OCI-M1 (cell line): Measurements from ENCODE around the gene GALNT16.
"Not testable (repeated sequence)": the region's sequence is repeated elsewhere in the genome, so short reads cannot be mapped to it uniquely, and the experiment has no call there.

Experiments used
- DNase-seq: peaks from one replicate; lab custom pipeline; 2025; lab: John Stamatoyannopoulos, UW

Gene GALNT16

GRCh38 chr14:69364378-69364777 lies 104.4 kb downstream of the GALNT16 start:
- DNase-seq = no peak

DNA sequence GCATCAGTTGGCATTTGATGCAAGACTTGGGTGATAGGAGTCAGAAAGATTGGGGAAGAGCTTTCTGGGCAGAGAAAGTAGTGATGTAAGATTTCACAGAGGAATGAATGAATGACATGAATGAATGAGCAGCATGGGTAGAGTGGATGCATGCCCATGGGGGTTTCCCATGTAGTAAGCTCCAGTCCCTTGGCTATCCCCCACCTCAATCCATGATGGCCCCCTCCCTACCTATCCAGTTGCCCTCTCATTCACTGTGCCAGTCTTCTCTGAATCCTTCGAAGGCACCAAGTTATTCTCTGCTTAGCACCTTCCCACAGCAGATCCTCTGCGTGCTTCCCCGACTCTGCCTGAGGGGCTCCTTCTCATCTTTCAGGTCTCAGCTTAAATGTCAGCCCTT lies 106.1 kb downstream of the GALNT16 start:
- DNase-seq = no peak

- DNase-seq = no peak
Measured at GRCh38 chr14:69366761-69367160, 106.8 kb downstream of the GALNT16 start.

DNA sequence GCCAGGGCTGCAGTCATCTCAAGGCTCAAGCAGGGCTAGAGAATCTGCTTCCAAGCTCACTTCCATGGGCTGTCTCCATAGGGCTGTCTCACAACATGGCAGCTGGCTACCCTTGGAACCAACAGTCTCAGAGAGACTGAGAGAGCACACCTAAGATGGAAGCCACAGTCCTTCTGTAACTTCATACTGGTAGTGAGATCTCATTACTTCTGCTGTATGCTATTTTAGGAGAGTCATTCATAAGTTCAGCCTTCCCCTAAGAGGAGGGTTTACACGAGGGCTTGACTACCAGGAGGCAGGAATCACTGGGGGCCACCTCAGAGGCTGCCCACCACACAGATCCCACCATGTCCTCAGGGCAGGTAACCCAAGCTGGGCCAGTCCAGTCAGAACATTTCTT lies 108.4 kb downstream of the GALNT16 start:
- no peak for DNase-seq

DNA sequence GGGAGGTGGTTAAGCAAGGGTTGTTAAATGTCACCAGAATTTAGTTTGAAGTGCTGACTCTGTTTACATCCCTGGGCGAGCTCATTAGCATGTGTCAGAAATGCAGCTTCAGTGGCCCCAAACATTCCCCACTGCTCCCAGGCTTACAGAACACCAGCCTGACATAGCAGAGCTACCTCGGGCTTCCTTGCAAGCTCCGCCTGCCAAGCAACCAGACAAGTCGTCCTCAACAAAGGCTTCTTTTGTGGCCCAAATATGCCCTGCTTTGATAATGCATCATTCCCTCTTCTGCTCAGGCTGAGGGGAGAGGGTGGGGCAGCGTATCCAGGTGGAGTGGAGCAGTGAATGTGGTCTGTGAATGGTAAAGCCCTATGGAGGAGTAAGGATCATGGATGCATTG lies 110.1 kb downstream of the GALNT16 start:
- DNase-seq = no peak

GRCh38 chr14:69372146-69372545 lies 112.2 kb downstream of the GALNT16 start:
- no peak for DNase-seq

GRCh38 chr14:69373104-69373503 lies 113.1 kb downstream of the GALNT16 start:
- no peak for DNase-seq

- DNase-seq = no peak
Measured at GRCh38 chr14:69374235-69374634, 114.3 kb downstream of the GALNT16 start.

DNA sequence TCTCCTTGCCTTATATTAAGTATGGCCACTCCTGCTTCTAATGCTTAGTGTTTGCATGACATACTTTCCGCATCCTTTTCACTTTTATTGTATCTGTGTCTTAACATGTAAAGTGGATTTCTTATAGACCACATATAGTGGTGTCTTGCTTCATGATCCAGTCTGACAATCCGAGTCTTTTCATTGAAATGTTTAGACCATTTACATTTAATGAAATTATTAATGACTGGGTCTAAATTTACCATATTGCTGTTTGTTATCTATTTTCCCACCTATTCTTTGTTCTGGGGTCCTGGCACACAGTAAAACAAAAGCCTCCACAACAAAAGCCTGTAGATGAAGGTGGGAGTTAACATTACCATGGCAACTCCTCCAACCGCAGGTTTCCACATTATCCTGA lies 115.2 kb downstream of the GALNT16 start:
- DNase-seq = no peak

DNA sequence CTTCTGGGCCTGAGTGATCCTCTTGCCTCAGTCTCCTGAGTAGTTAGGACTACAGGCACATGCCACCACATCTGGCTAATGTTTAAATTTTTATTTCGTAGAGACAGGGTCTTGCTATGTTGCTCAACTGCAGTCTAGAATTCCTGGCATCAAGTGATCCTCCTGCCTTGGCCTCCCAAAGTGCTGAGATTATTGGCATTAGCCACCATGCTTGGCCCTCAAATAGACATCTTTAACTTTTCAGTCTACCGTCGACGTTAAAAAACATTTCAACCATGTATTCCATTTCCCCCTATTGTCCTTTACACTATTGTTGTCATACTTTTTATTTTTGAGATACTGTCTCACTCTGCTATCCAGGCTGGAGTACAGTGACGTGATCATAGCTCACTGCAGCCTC lies 115.8 kb downstream of the GALNT16 start:
- no peak for DNase-seq

DNA sequence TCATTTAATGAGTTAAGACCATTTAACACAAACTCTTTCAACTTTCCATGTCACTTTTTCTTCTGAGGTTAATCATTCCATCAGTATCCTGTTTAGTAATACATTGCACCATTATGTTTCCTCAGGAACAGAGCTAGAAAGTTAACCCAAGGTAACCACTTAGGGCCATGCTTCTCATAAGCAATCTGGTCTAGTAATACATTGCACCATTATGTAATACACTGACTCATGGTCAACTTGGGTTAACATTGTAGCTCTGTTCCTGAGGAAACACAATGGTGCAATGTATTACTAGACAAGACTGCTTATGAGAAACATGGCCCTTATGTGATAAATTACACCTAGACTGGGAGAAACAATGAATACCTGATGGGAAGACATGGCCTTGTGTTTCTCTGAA lies 116.5 kb downstream of the GALNT16 start:
- no peak for DNase-seq

DNA sequence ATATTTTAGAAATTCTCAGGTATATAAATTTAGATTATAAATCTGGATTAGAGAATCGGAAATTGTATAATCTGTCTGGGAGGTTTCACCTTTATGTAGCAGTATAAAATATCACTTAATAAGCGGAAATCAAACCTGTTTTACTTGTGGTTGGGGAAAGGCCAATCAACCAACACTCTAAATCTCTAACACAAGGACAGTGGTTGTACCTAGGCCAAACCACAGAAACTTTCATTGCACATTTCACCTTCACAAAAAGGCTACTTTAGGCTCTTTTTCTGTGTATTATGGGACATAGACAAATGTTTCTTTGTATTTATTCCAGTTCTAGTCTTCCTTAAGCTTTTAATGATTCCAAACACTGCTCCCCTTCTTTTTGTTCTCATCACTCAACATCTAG lies 118.3 kb downstream of the GALNT16 start:
- DNase-seq = no peak

DNA sequence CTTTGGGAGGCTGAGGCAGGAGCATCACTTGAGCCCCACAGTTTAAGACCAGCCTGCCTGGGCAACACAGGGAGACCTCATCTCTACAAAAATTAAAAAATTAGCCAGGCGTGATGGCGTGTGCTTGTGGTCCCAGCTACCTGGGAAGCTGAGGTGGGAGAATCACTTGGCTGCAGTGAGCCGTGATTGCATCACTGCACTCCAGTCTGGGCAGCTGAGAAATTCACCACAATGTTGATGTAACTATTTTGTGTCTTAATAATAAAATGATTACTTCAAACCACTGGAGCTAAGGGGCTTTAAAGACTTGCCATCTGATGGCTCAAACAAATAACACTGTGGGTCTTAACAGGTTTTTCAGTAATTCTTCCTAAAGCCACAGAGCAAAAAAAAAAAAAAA lies 127.4 kb downstream of the GALNT16 start:
- no peak for DNase-seq

DNA sequence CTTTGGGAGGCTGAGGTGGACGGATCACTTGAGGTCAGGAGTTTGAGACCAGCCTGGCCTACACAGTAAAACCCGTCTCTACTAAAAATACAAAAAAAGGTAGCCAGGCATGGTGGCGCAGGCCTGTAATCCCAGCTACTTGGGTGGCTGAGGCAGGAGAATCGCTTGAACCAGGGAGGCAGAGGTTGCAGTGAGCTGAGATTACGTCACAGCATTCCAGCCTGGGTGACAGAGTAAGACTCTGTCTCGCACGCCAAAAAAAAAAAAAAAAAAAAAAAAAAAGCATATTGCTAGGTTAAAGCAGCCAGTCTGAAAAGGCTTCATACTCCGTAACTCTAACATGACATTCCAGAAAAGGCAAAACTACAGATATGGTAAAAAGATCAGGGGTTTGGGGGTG lies 131.4 kb downstream of the GALNT16 start:
- not testable (repeated sequence) for DNase-seq

- DNase-seq = no peak
Measured at GRCh38 chr14:69392481-69392880, 132.5 kb downstream of the GALNT16 start.

DNA sequence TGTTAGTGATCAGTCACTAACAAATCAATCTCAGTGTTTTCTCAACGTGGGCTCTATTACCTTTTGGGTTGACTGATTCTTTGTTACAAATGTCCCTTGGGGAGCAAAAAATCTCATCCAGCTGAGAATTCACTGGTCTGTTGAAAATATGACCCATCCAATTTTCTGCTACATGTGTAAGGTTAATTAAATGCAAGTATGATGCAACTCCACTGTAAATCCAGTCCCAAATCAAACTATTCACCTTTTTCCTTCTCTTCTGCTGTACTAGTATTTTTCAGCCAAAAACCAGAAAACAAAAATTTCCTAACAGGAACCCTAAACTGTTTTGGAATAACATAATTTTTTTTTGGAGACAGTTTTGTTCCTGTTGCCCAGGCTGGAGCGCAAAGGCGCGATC lies 136.0 kb downstream of the GALNT16 start:
- no peak for DNase-seq

DNA sequence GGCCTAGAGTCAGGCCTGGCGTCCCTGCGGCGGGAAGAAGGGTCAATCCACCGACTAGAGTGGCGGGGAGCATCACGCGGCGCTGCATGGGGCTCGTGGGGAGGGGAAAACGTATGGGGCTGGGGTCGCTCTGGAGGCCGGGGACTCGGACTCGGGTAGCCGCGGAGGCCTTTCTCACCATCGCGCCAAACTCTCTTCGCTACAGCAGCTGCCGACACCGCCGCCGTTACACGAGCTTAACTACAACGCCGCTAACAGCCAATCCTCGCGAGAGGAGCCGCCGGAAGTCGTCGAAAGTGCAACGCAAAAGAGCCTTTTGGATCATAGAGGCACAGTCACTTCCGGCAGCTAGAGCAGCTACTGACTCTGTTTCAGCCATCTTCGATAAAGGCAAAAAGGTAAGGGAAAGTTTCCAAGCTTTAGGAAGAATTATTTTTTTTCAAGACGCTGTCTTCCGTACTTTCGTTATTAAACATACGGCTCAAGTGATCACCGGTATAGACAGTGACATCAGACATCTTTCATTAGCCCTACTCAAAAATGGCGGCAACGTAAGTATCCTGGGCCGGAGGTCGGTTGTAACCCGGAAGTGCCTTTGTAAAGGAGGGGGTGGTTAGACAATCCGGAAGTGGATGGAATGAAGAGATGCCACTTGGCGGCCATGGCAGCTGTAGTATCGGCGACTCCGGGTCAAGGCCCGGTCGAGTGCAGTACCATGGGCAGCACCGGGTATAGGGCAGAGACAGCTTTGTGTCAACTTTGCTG lies 138.3 kb downstream of the GALNT16 start, which contains the start of the genes ERH and SLC39A9:
Gene ERH (minus strand): TSS at position 247 of the 765 bp plus-strand sequence. CDS start 66 bp downstream, at position 181.
Gene SLC39A9 (plus strand): TSS at position 640 of the 765 bp plus-strand sequence. CDS start 678 bp downstream, outside the sequence.
- peak; percentile 96 for DNase-seq

DNA sequence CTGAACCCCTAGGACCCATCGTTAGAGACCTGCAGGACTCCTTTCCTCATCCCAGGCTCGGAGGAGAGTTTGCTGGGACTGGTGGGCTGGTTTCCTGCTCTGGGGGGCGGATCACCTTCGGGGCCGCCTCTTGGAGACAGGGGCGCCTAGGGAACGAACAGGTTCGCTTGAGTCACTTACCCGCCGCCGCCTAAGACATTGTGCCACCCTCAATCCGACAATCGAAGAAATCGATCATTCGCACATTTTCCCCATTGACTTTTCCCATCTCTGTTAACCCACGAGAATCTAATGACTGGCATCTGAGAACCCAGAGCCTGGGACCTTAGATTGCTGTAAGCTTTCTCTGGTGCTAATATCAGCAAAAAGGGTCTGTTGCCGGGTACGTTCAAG lies 138.9 kb downstream of the GALNT16 start:
- no peak for DNase-seq

DNA sequence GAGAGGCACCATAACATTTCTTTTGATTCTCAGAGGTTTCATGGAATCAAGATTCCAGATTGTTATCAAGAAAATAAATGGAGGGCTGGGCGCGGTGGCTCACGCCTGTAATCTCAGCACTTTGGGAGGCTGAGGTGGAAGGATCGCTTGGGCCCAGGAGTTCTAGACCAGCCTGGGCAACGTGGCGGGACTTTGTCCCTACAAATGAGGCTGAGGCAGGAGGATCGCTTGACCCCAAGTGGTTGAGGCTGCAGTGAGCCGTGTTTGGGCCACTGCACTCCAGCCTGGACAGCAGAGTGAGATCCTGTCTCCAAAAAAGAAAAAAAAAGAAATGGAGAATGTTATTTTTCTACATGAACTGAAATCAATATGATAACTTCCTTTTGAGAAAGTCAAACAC lies 139.8 kb downstream of the GALNT16 start:
- no peak for DNase-seq

DNA sequence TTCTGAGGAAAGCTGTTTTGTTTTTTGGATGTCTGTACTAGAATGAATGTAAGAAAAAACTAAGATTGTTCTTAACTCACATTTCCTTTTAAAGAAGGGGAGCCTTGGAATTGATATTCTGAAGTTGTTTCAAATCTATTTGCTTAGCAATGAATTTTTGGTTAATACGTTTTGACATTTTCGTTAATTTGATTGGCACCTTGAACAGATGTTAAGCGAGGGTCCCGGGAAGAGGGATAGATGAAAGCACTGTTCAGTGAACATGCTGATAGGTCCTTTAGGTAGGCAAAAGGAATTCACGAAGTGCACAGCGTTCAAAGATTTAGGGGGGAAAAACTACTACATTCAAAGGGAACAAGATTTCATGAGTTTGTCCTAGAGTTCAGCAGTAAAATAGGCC lies 140.2 kb downstream of the GALNT16 start:
- DNase-seq = no peak

- DNase-seq = no peak
Measured at GRCh38 chr14:69401841-69402240, 141.9 kb downstream of the GALNT16 start.

GRCh38 chr14:69404478-69404877 lies 144.5 kb downstream of the GALNT16 start:
- no peak for DNase-seq

- no peak for DNase-seq
Measured at GRCh38 chr14:69404883-69405282, 144.9 kb downstream of the GALNT16 start.

- DNase-seq = no peak
Measured at GRCh38 chr14:69405762-69406161, 145.8 kb downstream of the GALNT16 start.
